HUES64 (cell line): ENCODE data around the gene DPP6.

ENCODE experiments used
- H3K27ac ChIP-seq: 2 replicates; pipeline ENCODE4 v1.7.0; 2013; ENCODE audit warnings: low read depth, low read length, inconsistent platforms
- H3K27me3 ChIP-seq: 2 replicates; pipeline ENCODE4 v1.6.1; 2013; ENCODE audit warnings: mild to moderate bottlenecking, low read length; ENCODE audit not compliant: insufficient read depth
- H3K36me3 ChIP-seq: 2 replicates; pipeline ENCODE4 v1.6.1; 2013; ENCODE audit warnings: mild to moderate bottlenecking, low read length; ENCODE audit not compliant: insufficient read depth
- H3K4me1 ChIP-seq: 2 replicates; pipeline ENCODE4 v1.6.1; 2013; ENCODE audit warnings: mild to moderate bottlenecking, low read length, moderate library complexity; ENCODE audit not compliant: insufficient read depth
- H3K4me3 ChIP-seq: 2 replicates; pipeline ENCODE4 v1.5.1; 2013; ENCODE audit warnings: mild to moderate bottlenecking, low read length, moderate library complexity
- H3K9ac ChIP-seq: 2 replicates; pipeline ENCODE4 v1.6.1; 2013; ENCODE audit warnings: mild to moderate bottlenecking, low read depth, low read length
- H3K9me3 ChIP-seq: 2 replicates; pipeline ENCODE4 v1.6.1; 2013; ENCODE audit warnings: low read depth, low read length; ENCODE audit not compliant: insufficient read depth
- WGBS: fragments of 150-250, 120-280 bp; methylation state at CpG from one replicate; pipeline ENCODE4 v1.1.7; 2013; ENCODE audit warnings: missing lambda C conversion rate; 5-methylcytosine and 5-hydroxymethylcytosine counted together

The DPP6 gene

DNA sequence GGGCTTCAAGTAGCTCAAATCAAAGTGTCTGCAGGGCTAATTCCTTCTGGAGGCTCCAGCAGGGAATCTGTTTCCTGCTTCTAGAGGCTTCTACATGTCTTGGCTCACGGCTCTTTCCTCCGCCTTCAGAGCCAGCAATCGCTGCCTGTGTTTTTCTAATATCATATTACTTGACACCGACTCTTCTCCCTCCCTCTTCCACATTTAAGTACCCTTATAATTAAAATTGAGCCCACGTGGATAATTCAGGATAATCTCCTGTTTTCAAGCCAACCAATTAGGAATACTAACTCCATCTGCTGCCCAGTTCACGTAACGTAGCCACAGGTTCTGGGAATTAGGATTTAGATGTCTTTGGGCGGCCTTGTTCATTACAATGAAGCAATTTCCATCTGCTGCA, 372.2 kb downstream of the DPP6 start:
- Histone ChIP-seq H3K27me3 (no peaks in the 10 kb centered on the region), H3K27ac (no peak overlapping the region), H3K36me3 (no peaks in the 10 kb centered on the region), H3K4me1 (peaks cover 14% of the 10 kb centered on the region; the same call in 1 of the 2 replicates), H3K4me3 (no peak overlapping the region), H3K9me3 (no peaks in the 10 kb centered on the region), H3K9ac (no peak overlapping the region)
- WGBS = 77% methylated on average over 8 of the region's 8 CpGs

DNA sequence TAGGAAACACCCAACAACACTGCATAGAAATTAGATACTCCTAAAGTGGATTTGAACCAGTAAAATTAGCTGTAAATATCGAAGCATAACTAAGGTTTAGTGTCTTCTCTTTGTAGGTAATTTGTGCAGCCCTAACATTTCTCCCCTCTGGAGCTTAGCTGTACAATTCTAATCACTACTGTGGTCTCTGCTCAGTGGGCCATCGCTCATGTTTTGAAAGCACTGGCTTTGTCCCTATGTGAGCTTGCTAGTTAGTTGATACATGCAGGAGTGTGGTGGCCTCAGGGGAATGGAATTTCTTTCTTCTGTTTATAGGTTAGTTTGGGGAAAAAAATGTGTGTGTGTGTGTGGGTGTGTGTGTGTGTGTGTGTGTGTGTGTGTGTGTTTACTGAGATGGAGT, 373.1 kb downstream of the DPP6 start:
- peaks cover 14% of the 10 kb centered on the region; the same call in 1 of the 2 replicates for H3K4me1 ChIP-seq
- H3K4me3 ChIP-seq = no peak overlapping the region
- 98% methylated on average over 2 of the region's 2 CpGs for WGBS
- no peak overlapping the region for H3K27ac ChIP-seq
- no peaks in the 10 kb centered on the region for H3K9me3 ChIP-seq
- H3K27me3 ChIP-seq = no peaks in the 10 kb centered on the region
- H3K36me3 ChIP-seq = no peaks in the 10 kb centered on the region
- no peak overlapping the region for H3K9ac ChIP-seq

DNA sequence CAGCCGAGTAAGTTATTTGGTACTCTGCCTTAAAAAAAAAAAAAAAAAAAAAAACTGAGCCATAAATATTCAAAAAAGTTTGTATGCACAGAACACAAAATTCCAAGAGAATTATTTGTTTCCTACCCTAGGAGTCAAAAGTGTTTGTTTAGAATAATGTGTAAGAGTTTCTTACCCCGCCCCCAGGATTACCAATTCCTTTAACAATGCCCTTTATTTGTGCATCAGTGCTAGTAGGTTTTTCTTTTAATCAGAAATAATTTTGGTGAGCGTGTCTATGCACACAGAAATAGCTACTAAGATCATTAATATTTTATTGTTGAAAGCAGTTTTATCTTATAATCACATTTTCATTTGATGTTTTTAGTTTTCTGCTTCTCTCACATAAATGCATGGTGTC, 374.6 kb downstream of the DPP6 start:
- peaks cover 14% of the 10 kb centered on the region; the same call in 1 of the 2 replicates for H3K4me1 ChIP-seq
- WGBS = no CpG with 5 or more reads among the region's 3 CpGs
- no peak overlapping the region for H3K4me3 ChIP-seq
- no peak overlapping the region for H3K9ac ChIP-seq
- no peak overlapping the region for H3K27ac ChIP-seq
- no peaks in the 10 kb centered on the region for H3K9me3 ChIP-seq
- no peaks in the 10 kb centered on the region for H3K27me3 ChIP-seq
- no peaks in the 10 kb centered on the region for H3K36me3 ChIP-seq

DNA sequence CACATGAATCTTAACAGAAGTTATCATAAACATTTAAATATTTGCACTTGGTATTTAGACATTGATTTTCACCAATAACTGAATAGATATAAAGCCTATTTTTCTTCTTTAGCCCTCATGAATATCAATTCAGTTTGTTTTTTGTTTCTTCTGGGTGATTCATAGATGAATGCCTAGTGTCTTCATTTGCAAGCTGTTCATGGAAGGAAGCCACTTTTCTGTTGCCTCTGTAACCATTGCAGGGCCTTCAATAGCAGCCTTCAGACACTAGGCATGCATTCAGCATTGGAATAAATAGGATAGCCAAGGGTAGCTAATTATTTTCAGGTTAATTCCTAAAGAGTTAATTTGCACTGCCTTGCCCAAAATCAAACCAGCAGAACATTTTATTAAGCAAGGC, 375.3 kb downstream of the DPP6 start:
- no peak overlapping the region for H3K4me3 ChIP-seq
- H3K9me3 ChIP-seq = no peaks in the 10 kb centered on the region
- no peak overlapping the region for H3K9ac ChIP-seq
- H3K4me1 ChIP-seq = peaks cover 14% of the 10 kb centered on the region; the same call in 1 of the 2 replicates
- no peaks in the 10 kb centered on the region for H3K27me3 ChIP-seq
- H3K36me3 ChIP-seq = no peaks in the 10 kb centered on the region
- no peak overlapping the region for H3K27ac ChIP-seq

DNA sequence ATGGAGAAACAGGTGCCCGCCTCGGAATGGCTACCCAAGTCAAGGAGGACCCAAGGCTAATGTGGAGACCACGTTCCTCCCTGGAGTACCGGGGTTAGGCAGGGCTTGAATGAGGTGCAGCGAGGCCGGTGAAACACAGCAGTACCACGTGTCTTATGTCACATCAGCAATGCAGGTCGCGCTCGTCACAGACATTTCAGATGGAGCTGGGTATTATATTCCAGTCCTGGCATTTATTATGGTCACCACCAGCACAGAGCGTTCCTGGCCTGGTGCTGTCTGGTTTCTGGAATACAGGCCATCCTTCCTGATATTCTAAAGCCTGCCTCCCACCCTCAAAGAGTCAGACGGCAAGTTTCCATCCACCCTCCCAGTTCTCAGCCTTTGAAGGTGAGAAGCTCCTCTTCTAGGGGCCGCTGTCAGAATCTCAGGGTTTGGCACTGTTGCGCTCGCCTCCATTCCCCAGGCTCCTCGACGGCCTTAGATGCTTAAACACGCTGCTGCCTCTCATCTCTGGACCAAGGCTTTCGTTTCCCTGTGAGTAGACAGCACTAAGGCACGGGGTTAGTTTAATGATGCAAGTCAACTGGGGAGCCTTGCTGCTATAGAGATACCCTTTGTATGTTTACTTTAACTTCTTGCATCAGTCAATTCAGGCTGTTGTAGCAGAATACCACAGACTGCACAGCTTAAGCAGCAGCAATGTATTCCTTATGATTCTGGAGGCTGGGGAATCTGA, 377.6 kb downstream of the DPP6 start:
- no peaks in the 10 kb centered on the region for H3K9me3 ChIP-seq
- no peaks in the 10 kb centered on the region for H3K27me3 ChIP-seq
- no peak overlapping the region for H3K27ac ChIP-seq
- H3K36me3 ChIP-seq = no peaks in the 10 kb centered on the region
- peaks cover 2% of the 10 kb centered on the region; the same call in 1 of the 2 replicates for H3K4me1 ChIP-seq
- H3K4me3 ChIP-seq = no peak overlapping the region
- H3K9ac ChIP-seq = no peak overlapping the region
- 90% methylated on average over 20 of the region's 20 CpGs for WGBS

DNA sequence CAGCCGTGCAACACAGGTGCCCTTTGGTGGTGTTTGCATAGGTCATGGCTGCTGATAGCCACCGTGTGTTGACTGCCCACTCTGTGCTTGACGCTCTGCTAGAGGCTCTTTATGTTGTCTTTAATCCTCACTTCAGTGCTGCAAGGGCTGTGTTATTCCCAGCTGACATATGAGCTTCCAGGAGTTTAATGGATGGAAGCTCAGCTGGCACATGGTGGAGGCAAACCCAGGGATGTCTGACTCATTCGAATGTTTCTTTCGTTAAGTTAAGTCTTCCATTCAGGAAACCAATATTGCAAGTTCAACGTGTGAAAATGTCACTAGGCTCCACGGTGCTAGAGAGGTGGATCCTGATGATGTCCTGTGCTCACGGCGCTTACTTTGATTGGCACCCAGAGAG, 378.4 kb downstream of the DPP6 start:
- WGBS = 92% methylated on average over 9 of the region's 9 CpGs
- Histone ChIP-seq H3K9ac (no peak overlapping the region), H3K27me3 (no peaks in the 10 kb centered on the region), H3K4me3 (no peak overlapping the region), H3K36me3 (no peaks in the 10 kb centered on the region), H3K9me3 (no peaks in the 10 kb centered on the region), H3K27ac (no peak overlapping the region), H3K4me1 (no peaks in the 10 kb centered on the region)

DNA sequence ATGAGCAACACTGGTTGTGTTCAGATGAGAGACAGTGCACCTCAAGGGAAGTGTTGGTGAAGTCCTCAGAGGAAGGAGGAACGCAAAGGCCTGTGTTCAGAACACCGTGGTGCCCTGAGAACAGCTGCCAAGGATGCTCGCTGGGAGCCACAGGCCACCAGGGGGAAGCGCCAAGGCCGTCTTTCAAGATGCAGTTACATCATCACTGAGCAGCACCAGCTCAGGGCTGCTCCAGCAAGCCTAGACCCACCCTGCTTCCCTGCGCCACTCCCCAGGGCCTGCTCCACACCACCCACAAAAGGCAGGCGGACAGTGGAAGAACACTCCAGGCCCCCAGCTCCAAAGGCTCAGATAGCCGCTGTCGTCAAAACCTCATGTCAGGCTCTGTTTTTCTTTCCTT, 378.8 kb downstream of the DPP6 start:
- Histone ChIP-seq H3K36me3 (no peaks in the 10 kb centered on the region), H3K27ac (no peak overlapping the region), H3K4me1 (no peaks in the 10 kb centered on the region), H3K27me3 (no peaks in the 10 kb centered on the region), H3K9ac (no peak overlapping the region), H3K4me3 (no peak overlapping the region), H3K9me3 (no peaks in the 10 kb centered on the region)
- 91% methylated on average over 9 of the region's 9 CpGs for WGBS

DNA sequence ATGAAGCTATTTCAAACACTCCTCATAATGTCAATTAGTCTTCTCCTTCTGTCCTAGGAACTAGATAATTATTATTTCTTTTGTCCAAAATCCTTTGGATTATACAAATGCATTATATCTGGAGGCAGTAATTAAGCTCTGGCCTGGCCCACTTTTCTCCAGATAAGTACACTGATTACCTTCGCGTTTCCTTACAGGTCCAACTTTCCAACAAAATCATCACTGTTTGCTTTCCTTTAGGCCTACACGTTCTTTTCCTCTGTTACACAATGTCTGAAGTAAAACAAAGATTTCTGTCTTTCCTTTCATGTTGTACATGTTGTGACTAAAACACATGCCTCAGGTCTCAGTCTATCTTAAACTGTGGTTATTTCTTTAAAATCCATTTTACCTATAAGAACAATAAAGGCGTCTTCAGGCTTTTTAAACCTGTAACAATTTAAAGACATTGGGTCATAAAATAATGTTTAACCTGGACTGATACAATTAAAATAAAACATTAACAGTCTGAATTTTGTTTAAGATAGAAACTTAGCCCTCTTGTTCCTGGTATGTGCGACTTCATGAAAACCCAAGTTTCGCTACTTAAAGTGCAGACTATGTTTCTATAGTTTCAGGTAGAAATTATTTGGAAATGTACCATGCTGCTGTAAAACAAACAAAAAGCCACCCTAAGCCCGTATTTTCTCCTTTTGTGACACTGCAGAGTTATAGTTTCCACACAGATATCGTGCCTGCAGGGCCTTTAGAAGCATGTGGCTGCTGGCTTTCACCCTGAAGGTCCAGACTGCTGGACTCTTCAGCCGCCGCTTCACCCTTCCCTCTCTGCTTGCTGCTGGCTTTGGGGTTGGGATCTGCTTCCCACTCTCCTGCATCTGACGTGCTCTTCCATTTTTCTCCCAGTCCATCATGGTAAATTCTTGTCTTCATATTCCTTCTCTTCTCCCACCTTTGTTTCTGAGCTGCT, 381.7 kb downstream of the DPP6 start:
- 93% methylated on average over 11 of the region's 11 CpGs for WGBS
- no peaks in the 10 kb centered on the region for H3K27me3 ChIP-seq

DNA sequence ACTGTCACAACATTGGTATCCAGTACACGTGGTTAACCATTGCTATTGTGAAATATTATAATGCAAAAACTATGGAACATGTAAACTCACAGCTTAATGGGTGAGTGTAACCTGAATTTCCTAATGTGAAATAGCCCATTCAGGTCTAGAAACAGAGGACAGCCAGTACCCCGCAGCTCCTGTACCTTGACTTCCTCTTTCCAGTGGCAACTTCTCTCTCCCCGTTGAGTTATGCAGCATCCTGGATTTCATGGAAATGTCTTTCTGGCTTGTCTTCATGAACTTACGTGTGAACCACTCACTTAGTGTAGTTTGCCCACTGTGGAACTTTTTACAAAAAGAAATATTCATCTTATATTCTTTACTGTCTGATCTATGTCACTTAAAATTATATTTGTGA, 384.4 kb downstream of the DPP6 start:
- no peaks in the 10 kb centered on the region for H3K36me3 ChIP-seq
- no peaks in the 10 kb centered on the region for H3K4me1 ChIP-seq
- H3K9ac ChIP-seq = no peak overlapping the region
- H3K27me3 ChIP-seq = no peaks in the 10 kb centered on the region
- H3K27ac ChIP-seq = no peak overlapping the region
- 92% methylated on average over 4 of the region's 4 CpGs for WGBS
- H3K4me3 ChIP-seq = no peak overlapping the region
- H3K9me3 ChIP-seq = no peaks in the 10 kb centered on the region

More for the DNA sequence above, 381.7 kb downstream of the DPP6 start:
- H3K27ac ChIP-seq = no peak overlapping the region
- H3K9ac ChIP-seq = no peak overlapping the region
- H3K4me1 ChIP-seq = no peaks in the 10 kb centered on the region
- H3K4me3 ChIP-seq = no peak overlapping the region
- no peaks in the 10 kb centered on the region for H3K9me3 ChIP-seq
- H3K36me3 ChIP-seq = no peaks in the 10 kb centered on the region

DNA sequence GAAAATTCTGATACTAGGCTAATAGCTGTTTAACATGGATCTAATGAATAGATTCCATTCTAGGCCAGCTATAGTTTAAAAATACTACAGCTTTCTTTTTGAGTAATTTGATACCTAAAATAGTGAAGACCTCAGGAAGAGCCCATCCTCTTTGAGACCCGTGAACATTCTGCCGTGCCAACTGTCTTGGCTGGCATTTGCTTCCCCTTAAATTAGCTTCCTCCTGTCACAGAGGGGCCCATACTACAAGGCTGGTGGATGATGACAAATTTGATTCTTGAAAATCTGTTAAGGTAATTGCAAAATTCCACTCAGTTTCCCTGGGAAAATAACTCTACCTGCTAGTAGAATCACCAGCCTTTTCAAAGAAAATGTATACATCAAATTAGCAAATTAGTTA, 385.0 kb downstream of the DPP6 start:
- no peak overlapping the region for H3K4me3 ChIP-seq
- H3K4me1 ChIP-seq = no peaks in the 10 kb centered on the region
- H3K36me3 ChIP-seq = no peaks in the 10 kb centered on the region
- H3K27me3 ChIP-seq = no peaks in the 10 kb centered on the region
- no peak overlapping the region for H3K9ac ChIP-seq
- no peaks in the 10 kb centered on the region for H3K9me3 ChIP-seq
- no peak overlapping the region for H3K27ac ChIP-seq
- 92% methylated on average over 2 of the region's 2 CpGs for WGBS

DNA sequence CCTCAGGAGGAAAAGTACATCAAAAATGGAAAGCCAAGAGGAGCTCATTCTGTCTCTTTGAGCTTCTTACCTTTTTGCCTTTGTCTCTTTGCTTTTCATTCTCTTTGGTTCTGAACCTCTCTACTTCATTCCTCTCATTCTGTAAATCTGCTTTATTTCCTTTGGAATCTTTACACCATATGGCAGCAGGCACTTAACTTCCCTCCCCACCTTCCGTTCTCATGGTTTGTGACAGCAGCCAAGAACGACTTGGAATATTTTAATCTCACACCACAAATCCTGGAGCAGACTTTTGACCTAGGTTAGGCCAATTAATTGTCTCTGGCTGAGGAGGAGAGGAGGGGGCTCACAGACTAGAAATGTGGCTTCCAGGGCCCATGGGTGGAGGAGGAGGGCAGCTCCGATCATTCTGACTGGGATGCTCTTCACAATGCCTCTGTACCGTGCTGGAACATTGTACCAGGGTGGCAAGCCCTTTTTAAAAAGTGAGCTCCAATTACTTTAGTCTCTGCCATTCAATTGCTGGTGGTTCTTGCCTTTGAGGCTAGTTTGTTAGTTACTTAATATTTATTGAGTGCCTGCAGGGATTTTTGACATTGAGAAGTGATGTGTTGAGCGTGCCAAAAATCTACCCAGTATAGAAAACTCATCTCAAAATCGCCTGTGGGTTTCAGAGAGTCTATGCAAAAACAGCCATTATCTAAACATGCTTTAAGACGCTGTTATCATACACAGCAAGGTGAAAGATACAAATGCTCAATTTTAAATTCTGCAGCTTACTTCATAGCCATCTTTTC, 386.6 kb downstream of the DPP6 start:
- 0 out of 2 replicates have a peak, but pooled peaks cover 4% of the 10 kb centered on the region for H3K4me1 ChIP-seq
- no peak overlapping the region for H3K27ac ChIP-seq
- no peak overlapping the region for H3K4me3 ChIP-seq
- H3K9ac ChIP-seq = no peak overlapping the region
- no peaks in the 10 kb centered on the region for H3K9me3 ChIP-seq
- WGBS = 95% methylated on average over 7 of the region's 7 CpGs
- no peaks in the 10 kb centered on the region for H3K27me3 ChIP-seq
- no peaks in the 10 kb centered on the region for H3K36me3 ChIP-seq
